ENCODE data around the gene SLC35E4.
"Not testable (repeated sequence)": the region's sequence is repeated elsewhere in the genome, so short reads cannot be mapped to it uniquely, and the experiment has no call there.

The SLC35E4 gene

DNA sequence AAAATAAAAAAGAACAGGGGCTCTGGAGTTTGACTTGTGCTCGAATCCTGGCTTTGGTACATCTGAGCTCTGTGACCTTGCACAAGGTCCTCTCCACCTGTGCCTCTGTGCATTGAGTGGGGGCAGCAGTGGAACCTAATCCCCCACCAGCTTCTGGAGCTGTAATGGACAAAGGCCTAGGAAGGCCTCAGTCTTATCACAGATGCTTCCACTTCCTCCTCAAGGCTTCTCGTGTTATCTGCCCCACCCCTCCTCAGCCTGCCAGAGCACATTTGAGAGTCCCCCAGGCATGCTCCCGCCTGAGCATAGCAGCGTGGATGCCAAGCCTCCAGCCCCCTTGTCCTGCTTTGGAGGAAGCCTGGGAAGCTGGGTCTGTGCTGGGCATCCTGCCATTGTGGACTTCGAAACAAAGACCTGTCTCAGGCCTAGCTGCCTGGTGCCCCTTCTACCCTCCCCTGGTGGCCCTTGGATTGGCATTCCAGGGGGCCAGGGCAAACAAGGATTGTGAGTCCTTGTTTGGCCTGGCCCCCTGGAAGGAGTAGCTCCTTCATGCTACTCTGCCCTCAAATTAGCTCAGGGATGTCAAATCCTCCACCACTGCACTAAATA, 15.0 kb downstream of the SLC35E4 start:
- no peak for DNase-seq (ENCODE audit: low read depth in 2 of 2)

DNA sequence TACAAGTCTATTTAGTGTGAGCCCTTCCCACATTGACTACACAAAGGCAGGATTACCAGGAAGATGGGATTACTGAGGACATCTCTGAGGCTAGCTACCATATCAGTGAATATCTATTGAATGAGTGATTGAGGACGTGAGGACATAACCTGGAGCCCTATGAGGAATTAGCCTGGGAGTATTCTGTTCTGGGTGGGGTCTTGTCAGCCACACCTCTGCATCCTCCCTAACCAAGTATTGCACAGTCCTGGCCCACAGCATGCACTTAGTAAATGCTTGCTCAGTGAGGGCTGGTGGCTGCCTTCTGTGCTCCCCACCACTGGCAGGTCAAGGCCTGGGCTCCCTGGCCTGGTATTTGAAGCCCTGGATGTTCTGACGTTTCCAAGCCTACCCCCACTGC, 17.3 kb downstream of the SLC35E4 start:
- DNase-seq (ENCODE audit: low read depth in 2 of 2): no peak

DNA sequence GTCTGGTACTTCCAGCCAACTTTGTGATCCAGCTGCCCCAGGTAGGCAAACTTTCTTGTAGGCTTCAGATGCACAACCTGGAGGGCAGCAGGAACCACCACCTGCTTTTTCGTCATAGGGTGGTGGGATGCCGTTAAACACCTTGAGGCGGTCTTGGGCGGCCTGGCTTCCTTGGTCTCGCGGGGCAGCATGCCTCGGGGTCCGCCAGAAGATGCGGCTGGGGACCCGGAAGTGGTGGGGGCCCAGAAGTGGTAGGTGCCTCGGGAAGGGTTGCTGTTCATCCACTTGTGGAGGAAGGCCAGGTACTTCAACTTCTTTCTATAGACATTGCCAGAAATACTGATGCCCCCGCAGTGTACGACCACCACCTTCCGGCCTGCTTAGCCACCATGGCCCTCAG, 18.8 kb downstream of the SLC35E4 start:
- DNase-seq (ENCODE audit: low read depth in 2 of 2): no peak

DNA sequence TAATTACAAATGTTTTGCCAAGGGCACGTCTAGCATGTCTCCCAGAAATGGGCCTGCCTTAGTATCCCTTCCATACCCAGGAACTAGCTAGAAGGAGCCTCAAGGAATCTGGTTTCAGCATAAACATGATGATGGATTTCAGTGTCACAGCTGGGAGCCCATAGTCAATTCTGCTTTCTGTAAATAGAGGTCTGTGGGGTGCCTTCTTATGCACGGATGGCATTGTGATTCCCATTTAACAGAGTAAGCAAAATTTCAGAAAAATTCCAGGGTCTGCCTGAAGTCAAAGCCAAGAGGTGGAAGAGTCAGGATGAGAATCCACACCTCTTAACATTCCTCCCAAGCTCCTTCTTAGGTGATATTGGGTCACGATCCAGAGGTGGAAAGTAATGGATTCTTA, 20.0 kb downstream of the SLC35E4 start:
- DNase-seq (ENCODE audit: low read depth in 2 of 2): no peak

DNA sequence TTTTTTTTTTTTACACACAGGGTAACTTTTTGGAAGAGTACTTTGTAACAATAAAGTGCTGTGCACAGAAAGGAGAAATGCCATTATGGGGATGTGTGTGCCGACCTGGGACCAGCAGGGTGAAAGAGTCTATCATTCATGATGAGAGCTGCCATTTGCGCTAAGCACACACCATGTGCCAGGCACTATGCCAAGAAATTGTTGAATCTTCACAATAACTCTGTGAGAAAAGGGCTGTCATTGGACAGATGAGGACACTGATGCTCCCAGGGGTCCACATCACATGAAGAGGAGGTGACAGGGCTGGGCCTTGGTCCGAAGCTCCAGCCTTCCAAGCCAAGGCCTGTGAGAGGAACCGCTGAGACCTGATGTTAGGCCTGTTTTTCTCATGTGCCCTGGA, 26.5 kb downstream of the SLC35E4 start:
- DNase-seq (ENCODE audit: low read depth in 2 of 2): no peak

DNA sequence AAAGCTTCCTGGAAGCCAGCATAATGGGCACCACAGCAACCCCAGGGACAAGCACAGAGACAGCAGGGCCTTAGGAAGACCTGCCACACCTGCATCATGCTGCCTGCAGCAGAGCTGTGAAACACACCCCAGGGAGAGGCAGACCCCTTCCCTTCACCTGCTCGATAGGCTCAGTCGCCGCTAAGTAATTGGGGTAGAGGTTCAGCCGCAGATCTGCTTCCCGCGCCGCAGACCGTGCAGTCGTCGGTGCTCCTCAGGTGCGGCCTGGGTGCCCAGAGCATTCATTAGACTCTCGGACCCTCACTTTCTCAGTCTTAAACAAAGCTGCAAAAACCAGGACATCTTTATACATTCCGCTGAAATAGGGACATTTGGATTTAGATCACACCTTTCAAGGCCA, 29.2 kb downstream of the SLC35E4 start:
- no peak for DNase-seq (ENCODE audit: low read depth in 2 of 2)

DNA sequence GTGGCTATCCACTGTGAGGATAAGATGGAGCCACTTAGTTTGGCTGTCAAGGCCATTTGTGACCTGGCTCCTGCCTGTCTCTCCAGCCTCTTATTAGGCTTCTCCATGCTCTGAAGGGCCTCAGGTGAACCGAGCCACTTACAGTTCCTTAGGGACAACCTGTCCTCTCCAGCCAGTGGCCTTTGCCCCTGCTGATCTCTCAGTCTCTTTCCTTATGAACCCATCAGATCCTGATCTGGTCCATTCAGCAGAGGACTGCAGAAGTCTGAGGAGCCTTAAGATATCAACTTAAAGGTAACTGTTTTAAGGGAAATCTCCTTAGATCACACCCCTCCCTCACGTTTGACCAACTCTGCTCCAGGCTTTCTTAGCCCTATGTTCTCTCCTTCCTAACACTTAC, 29.7 kb downstream of the SLC35E4 start:
- DNase-seq (ENCODE audit: low read depth in 2 of 2): no peak

DNA sequence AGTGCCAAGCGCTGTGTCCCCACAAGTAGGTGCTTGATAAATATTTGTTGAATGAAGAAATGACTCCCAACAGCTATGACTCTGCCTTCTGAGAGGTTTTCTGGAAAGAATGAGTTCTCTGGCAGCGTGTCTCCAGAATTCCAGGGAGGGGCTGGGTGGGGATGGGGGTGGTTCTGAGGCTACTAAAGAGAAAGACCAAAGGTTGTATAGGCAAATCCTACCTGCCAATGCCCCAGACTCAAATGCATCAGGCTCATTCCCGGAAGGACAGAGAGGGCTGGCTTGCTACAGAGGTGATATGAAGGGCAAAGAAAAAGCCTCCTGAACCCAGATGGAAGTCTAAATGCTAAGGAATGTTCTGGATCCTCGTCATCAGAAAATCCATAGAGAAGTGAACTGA, 30.2 kb downstream of the SLC35E4 start:
- no peak for DNase-seq (ENCODE audit: low read depth in 2 of 2)

DNA sequence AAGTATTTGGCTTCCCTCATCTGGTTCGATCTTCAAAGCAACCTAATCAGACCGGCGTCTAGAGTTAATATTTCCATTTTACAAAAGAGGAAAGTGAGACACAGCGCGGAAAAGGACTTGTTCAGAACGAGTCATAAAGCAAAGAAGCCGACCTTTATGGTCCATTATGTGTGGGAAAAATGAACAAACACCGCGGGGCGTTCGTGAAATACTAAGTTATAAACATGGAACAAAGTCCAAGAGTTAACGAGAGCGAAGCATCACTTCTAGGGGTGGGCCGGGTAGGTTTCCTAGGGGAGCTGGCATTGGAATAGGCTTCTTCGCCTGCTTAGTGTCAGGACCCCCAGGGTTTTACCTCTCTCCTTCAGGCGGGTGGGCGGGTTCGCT, 31.5 kb downstream of the SLC35E4 start:
- DNase-seq (ENCODE audit: low read depth in 2 of 2): no peak

DNA sequence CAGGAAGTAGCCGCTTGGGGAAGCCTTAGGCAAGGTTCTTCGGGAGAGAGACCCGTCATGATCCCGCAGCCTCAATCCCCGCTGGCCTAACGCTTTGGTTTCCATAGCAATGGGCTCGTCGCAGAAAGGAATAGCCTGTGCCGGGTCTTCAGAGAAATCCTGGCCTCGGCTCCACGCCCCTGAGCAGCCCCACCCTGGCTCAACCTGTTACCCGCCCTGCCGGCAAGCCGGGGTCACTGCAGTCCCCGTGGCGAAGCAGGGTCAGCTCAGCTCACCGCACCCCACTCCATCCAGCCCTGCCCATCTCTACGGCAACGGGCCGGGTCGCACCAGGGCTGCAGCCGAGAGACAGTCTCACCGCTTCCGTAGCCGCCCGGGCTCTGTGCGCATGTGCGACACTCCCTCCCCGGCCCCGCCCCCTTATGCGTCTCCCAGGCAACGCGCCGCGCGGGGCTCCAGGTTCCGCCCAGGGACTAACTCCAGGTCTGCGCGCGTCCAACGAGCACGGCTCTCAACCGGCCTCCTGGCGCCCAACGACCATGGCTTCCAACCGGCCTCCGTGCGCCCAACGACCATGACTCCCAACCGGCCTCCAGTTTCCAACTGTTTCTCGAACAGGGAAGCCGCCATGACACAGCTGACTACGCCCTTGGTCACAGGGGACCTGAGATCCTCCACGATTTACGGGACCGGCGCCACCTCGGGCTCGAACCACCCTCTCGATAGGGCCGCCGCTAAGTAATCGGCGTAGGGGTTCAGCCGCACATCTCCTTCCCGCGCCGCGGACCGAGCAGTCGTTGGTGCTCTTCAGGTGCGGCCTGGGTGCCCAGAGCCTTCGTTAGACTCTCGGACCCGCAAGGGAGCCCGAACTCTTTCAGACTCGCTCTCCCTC, 32.2 kb downstream of the SLC35E4 start, which contains the start of gene DUSP18:
DUSP18 (minus strand) TSS at position 382 of the 892 bp plus-strand sequence. CDS start 3,872 bp downstream, outside the sequence.
- DNase-seq (ENCODE audit: low read depth in 2 of 2): peak; percentile 94 to 95

DNA sequence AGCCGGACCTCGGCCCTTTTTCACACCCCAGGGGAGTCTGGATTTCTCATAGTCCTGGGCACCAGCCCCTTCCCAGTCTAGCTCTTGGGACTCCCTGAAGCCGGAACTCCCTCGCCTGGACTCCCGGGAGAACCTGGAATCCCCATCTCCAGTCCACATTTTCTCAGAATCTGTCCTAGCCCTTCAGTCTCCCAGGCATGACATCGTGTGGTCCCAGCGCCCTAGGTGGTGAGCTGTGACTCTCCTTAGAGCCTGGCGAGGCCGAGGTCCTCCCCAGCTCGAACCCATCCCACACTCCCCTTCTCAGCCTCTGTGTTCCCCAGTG, 32.8 kb downstream of the SLC35E4 start:
- DNase-seq (ENCODE audit: low read depth in 2 of 2): no peak

DNA sequence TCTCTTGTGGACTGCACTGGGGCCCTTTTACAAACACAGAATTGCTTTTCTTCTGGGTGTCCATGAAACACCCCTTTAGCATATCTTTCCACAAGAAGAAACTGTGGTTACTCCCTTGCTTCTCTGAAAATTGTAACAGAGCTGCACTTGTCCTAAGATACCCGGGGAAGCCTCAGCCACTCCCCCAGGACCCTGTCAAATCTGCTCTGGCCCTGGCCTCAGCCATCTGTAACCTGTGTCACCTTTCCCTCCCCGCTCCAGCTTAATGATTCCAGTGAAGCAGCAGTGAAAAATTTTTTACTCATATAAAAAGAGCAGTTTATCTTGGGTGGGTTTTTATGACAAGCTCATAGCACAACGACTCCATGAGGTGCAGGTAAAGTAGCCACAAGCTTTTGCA, 35.5 kb downstream of the SLC35E4 start:
- DNase-seq (ENCODE audit: low read depth in 2 of 2): no peak

DNA sequence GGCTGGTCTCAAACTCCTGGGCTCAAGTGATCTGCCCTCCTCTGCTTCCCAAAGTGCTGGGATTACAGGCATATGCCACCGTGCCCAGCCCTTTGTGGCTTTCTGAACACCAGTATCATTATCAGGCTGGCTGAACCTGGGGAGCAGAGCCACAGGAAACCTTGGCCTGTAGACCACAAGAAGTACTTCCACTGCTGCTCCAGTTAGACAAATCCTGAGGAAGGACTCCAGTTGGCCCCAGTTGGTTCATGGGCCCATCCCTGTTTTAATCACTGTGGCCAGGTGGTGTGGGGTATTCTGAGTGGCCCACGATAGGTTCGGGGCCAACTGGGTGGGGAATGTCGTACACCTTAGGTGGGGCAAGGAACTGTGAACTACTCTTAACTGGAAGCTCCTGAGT, 37.6 kb downstream of the SLC35E4 start:
- no peak for DNase-seq (ENCODE audit: low read depth in 2 of 2)

DNA sequence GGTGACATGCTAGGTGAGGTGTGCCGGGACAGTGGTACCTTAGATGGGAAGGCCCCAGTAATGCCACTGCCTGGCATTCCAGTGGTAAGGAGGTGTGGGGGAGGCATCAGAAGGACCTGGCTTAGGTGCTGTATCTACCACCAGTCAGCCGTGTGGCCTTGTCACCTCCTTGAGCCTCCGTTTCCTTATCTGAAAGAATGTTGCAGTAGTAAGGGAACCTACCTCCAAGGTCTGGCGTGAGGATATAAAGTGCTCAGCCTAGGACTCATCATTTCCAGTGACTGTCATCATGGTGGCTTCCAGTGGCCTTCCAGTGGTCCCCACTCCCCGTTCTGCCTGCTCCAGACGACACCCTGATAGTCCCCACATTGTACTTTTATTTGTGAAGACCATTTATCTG, 38.9 kb downstream of the SLC35E4 start:
- DNase-seq (ENCODE audit: low read depth in 2 of 2): no peak

DNA sequence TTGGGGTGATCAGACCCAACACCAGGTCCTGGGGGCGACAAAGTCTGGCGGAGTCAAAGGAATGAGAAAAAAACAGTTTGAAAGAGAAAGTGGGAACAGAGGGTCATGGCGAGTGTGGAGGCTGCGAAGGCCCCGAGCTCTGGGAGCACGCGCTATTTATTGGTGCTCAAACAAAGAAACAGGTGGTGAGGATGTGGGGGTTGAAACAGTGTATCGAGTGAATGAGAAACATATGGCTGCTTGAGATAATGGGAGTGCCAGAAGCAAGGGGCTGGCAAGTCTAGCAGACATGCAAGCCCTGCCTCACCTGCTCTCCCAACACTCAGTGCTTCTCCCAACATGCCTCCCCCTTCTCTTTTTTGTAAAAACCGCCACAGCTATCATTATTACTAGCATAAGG, 39.9 kb downstream of the SLC35E4 start:
- no peak for DNase-seq (ENCODE audit: low read depth in 2 of 2)

DNA sequence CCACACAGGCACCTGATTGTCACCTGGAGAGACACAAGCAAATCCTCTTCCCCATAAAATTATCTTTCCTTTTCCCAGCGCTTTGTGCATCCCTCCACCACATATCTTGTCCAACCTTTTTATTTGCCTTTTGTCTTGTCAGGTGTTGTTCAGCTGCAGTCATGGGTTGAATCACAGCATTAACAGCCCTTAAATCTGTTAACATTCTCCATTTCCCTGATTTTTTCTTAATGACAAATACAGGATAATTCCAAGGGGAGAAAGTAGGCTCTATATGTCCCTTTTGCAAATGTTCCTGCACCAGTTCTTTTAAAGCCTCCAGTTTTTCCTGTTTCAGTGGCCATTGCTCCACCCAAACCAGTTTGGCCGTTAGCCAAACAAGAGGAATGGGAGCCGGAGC, 41.0 kb downstream of the SLC35E4 start:
- DNase-seq (ENCODE audit: low read depth in 2 of 2): not testable (repeated sequence)

DNA sequence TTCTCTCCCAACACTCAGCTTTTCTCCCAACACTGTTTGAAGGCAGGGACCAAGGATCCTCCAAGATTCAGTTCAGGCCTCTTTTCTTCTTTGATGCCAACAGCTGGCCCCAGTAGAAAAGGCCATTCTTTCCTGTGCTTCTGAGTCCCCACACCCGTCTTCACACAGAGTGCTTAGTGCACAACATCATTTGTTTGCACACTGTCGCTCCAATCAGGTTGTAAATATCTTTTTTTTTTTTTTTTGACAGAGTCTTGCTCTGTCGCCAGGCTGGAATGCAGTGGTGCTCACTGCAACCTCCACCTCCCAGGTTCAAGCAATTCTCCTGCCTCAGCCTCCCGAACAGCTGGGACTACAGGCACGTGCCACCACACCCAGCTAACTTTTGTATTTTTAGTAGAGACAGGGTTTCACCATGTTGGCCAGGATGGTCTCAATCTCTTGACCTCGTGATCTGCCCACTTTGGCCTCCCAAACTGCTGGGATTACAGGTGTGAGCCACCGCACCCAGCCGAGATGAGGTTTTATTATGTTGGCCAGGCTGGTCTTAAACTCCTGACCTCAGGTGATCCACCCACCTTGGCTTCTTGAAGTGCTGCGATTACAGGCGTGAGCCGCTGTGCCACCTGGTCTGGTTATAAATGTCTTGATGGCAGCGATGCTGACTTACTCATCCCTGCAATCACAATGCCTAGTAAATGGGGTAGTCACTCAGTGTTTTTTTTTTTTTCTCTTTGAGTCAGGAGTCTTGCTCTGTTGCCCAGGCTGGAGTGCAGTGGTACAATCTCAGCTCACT, 44.5 kb downstream of the SLC35E4 start:
- not testable (repeated sequence) for DNase-seq (ENCODE audit: low read depth in 2 of 2)

DNA sequence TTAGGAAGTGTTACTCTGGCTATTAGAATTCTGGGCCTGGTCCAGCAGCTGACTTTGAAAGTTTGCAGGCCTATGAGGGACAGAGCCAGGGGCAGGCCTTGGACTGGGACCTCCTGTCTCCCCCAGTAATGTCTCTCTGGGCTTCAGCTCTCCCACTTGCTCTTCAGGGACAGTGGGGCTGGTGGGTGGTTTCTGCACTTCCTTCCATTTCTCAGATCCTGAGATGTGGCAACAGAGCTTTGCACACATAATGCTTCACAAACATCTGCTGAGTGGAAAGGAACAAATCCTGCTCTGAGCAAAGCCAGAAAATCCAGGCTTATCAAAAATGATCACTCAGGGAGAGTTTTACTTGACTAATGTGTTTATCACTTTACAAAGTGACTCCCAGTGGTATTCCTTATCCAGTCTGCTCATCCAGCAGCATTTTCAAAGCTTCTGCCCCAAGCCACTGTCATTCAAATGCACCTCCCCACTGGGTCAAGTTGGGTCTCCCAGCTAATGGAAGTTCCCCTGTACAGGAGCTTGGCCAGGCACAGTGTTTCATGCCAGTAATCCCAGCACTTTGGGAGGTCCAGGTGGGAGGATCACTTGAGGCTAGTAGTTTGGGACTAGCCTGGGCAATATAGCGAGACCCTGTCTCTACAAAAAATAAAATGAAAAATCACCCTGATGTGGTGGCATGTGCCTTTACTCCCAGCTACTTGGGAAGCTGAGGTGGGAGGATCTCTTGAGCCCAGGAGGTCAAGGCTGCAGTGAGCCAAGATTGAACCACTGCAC, 45.6 kb downstream of the SLC35E4 start:
- DNase-seq (ENCODE audit: low read depth in 2 of 2): no peak

DNA sequence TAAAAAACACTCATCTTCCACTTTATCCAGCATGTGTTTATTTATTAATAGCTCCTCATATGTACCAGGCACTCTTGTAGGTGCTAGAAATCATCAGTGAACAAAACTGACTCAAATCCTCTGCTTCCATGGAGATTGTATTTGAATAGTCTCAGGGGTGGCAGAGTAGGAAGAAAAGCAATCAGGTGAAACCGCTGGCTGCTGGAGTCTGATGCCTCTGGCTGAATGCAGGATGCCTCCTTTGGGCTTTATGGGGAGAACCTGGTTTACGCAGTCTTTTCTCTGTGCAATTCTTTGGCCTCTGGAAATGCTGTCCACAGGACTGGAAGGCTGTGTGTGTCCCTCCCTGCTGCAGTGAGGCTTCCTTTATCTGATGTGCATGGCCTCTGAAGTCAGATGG, 46.2 kb downstream of the SLC35E4 start:
- DNase-seq (ENCODE audit: low read depth in 2 of 2): no peak

DNA sequence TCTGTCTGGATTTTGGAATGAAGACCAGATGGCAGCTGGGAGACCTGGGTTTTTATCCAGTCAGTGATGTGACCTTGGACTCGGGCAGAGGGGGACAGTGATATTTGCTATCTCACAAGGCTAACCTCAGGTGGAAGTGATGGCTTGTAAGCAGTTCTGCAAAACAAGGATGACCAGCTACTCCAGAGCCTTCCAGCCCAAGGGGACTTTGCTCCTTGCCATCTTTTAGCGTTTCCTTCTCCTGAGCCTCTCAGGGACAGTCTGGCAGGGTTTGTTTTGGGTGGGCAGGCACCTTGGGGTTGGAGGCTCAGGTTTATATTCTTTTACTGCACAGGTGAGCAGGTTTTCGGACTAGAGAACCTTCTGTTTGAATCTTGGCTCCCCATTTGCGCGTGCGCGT, 49.6 kb downstream of the SLC35E4 start:
- DNase-seq (ENCODE audit: low read depth in 2 of 2): no peak

DNA sequence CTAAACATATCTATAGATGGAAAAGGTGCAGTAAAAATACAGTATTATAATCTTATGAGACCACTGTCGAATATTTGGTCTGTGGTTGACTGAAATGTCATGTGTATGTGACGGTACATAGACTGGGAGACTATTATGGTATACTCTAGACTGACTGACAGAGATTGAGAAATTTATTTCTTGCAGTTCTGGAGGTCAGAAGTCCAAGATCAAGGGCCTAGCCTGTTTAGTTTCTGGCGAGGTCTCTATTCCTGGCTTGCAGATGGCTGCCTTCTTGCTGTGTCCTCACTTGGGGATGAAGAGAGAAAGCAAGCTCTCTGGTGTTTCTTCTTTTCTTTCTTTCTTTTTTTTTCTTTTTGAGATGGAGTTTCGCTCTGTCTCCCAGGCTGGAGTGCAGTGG, 51.8 kb downstream of the SLC35E4 start:
- DNase-seq (ENCODE audit: low read depth in 2 of 2): no peak

DNA sequence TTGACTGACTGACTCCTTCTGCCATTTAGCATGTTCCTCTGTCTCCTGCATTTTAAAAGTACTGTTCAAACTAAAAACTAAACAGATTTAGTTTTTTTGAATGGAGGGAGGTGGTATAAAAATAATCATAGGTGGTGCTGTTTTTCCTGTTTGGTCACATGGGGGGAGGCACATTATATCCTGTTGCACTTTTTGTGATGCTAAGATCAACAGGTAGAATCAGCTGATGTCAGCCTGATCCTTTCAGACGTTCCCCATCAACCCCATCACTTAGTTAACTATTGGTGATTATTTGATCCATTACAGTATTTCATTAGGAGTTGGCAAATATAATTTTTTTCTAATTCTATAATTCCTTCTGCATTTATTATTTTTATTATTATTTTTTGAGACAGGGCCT, 54.0 kb downstream of the SLC35E4 start:
- DNase-seq (ENCODE audit: low read depth in 2 of 2): no peak

All from stimulated activated CD8-positive, alpha-beta memory T cell treated with anti-CD3 and anti-CD28 coated beads, Interleukin-7, amount 100 ng/mL, for 1 hour (primary cell).